GM12875 (cell line): ENCODE data around the gene KIF14.

Experiments used
- H3K4me3 ChIP-seq: one replicate; pipeline ENCODE4 v1.5.1; 2011; ENCODE audit warnings: low read depth, low read length, control low read depth
- TF ChIP-seq, protein P1 (sequence below): IDR thresholded peaks from 2 replicates; pipeline ENCODE4 v1.5.1; 2011; ENCODE audit warnings: low read depth, mild to moderate bottlenecking, control low read depth, inconsistent platforms, low read length, moderate library complexity, borderline replicate concordance; ENCODE audit not compliant: insufficient read depth

KIF14 gene

DNA sequence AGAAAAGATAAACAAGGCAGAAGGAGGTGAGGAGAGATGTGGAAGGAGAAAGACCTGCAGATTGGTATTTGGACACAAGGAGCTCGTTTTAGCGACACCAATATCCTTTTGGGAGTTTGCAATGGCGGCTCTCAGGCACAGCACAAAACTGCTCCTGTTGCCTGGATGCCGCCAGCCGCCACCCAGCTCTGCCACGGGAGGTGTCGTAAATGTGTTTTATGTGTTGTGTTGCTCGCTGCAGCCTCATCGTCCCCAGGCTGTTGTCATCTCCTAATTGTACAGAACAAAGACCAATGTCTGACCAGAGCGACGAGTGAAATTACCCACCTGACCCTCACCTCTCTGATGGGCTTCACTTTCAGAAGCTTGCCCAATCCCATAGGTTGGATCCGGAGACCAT, 114.1 kb downstream of the KIF14 start:
- H3K4me3 ChIP-seq: no peak overlapping the region
- TF ChIP-seq, protein P1, sequence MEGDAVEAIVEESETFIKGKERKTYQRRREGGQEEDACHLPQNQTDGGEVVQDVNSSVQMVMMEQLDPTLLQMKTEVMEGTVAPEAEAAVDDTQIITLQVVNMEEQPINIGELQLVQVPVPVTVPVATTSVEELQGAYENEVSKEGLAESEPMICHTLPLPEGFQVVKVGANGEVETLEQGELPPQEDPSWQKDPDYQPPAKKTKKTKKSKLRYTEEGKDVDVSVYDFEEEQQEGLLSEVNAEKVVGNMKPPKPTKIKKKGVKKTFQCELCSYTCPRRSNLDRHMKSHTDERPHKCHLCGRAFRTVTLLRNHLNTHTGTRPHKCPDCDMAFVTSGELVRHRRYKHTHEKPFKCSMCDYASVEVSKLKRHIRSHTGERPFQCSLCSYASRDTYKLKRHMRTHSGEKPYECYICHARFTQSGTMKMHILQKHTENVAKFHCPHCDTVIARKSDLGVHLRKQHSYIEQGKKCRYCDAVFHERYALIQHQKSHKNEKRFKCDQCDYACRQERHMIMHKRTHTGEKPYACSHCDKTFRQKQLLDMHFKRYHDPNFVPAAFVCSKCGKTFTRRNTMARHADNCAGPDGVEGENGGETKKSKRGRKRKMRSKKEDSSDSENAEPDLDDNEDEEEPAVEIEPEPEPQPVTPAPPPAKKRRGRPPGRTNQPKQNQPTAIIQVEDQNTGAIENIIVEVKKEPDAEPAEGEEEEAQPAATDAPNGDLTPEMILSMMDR: no peak

DNA sequence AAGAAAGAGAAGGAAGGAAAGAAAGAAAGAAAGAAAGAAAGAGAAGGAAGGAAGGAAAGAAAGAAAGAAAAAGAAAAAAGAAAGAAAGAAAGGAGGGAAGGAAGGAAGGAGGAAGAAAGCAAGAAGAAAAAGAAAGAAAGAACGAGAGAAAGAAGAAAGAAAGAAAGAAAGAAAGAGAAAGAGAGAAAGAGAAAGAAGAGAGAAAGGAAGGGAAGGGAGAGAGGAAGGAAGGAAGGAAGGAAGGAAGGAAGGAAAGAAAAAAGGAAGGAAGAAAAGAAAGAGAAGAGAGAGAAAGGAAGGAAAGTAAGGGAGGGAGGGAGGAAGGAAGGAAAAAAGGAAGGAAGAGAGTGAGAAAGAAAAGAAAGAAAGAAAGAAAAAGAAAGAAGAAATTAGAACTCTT, 115.3 kb downstream of the KIF14 start:
- no peak overlapping the region for H3K4me3 ChIP-seq
- TF ChIP-seq, protein P1: no peak
